Measurements from ENCODE around the gene DHDH. TPM values are rescaled to one million over a fixed set of nuclear protein-coding genes. Genes with fewer than 3 reads are reported as not detected.

The DHDH gene
- polyA plus RNA-seq, 3 donors = 0.38 TPM; not detected in 2

DNA sequence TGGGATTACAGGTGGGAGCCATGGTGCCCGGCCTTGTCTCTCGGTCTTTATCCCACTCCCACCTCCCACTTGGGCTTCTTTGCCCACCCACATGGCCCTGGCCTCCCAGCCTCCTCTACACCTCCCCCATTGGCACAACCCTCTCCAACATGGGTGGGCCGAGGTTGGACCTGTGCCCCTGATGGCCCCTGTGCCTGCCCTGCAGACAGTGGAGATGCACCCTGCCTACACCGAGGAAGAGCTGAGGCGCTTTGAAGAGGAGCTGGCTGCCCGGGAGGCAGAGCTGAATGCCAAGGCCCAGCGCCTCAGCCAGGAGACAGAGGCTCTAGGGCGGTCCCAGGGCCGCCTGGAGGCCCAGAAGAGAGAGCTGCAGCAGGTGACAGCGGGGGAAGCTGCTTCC is 12.6 kb upstream of the DHDH start:
- peaks cover 39 to 66% of the 10 kb centered on the region in 2 donors for H3K36me3 Mint-ChIP-seq
- no peaks in the 10 kb centered on the region for H3K4me1 Mint-ChIP-seq
- Histone ChIP-seq H3K4me2 (replicated peaks; ENCODE audit: extremely low read depth, low read length, poor library complexity, severe bottlenecking) (no peak overlapping the region), H3K4me1 (ENCODE audit: control insufficient read depth in 1 of 2, insufficient read depth in 2 of 2, low read length in 2 of 2) (no peaks in the 10 kb centered on the region), H3K79me2 (ENCODE audit: insufficient read depth, low read length) (no peaks in the 10 kb centered on the region), H3K27me3 (ENCODE audit: control insufficient read depth in 2 of 2, insufficient read depth in 2 of 2, low read length in 2 of 2) (no peaks in the 10 kb centered on the region), H3K9me3 (replicated peaks in 1 of 2; ENCODE audit: control insufficient read depth in 1 of 2, insufficient read depth in 1 of 2, low read length in 2 of 2) (no peaks in the 10 kb centered on the region), H3K27ac (ENCODE audit: low read depth in 1 of 2, low read length in 2 of 2) (no peak overlapping the region), H3K9ac (ENCODE audit: insufficient read depth, low read length, poor library complexity, severe bottlenecking) (no peak overlapping the region), H3K36me3 (replicated peaks in 1 of 2; ENCODE audit: control insufficient read depth in 1 of 2, insufficient read depth in 2 of 2, low read length in 2 of 2) (peaks cover 46 to 56% of the 10 kb centered on the region in 2 donors), H2AFZ (ENCODE audit: insufficient read depth, low read depth, low read length, poor library complexity, severe bottlenecking) (no peak overlapping the region), H3K4me3 (replicated peaks in 1 of 3; ENCODE audit: low read depth in 2 of 3, low read length in 3 of 3) (no peak overlapping the region), H4K20me1 (ENCODE audit: insufficient read depth, low read length) (no peaks in the 10 kb centered on the region)
- no peak for DNase-seq
- no peak overlapping the region for H3K4me3 Mint-ChIP-seq
- intact Hi-C loops (cut with micrococcal nuclease) = no loop called here
- 95% methylated on average over 9 of the region's 10 CpGs for WGBS (ENCODE audit: insufficient coverage)
- no peaks in the 10 kb centered on the region for H3K9me3 Mint-ChIP-seq
- TF ChIP-seq, protein P1, sequence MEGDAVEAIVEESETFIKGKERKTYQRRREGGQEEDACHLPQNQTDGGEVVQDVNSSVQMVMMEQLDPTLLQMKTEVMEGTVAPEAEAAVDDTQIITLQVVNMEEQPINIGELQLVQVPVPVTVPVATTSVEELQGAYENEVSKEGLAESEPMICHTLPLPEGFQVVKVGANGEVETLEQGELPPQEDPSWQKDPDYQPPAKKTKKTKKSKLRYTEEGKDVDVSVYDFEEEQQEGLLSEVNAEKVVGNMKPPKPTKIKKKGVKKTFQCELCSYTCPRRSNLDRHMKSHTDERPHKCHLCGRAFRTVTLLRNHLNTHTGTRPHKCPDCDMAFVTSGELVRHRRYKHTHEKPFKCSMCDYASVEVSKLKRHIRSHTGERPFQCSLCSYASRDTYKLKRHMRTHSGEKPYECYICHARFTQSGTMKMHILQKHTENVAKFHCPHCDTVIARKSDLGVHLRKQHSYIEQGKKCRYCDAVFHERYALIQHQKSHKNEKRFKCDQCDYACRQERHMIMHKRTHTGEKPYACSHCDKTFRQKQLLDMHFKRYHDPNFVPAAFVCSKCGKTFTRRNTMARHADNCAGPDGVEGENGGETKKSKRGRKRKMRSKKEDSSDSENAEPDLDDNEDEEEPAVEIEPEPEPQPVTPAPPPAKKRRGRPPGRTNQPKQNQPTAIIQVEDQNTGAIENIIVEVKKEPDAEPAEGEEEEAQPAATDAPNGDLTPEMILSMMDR (IDR thresholded peaks at IDR 0.05) = no peak
- peaks cover 0 to 5% (median under 1%) of the 10 kb centered on the region in 3 donors for H3K27me3 Mint-ChIP-seq (ENCODE audit: low read depth in 3 of 3)
- no peak overlapping the region for H3K27ac Mint-ChIP-seq

- 97% methylated on average over 10 of the region's 12 CpGs for WGBS (ENCODE audit: insufficient coverage)
- no peak overlapping the region for H3K27ac Mint-ChIP-seq
These were observed 11.6 kb upstream of the DHDH start for GRCh38 chr19:48921721-48922500.

More at GRCh38 chr19:48921721-48922500, 11.6 kb upstream of the DHDH start:
- no peak overlapping the region for H3K4me2 ChIP-seq (replicated peaks; ENCODE audit: extremely low read depth, low read length, poor library complexity, severe bottlenecking)
- peaks cover 2 to 8% (median 5%) of the 10 kb centered on the region in 3 donors for H3K27me3 Mint-ChIP-seq (ENCODE audit: low read depth in 3 of 3)
- H3K4me3 Mint-ChIP-seq = no peak overlapping the region
- H3K27me3 ChIP-seq (ENCODE audit: control insufficient read depth in 2 of 2, insufficient read depth in 2 of 2, low read length in 2 of 2) = no peaks in the 10 kb centered on the region
- H3K36me3 ChIP-seq (replicated peaks in 1 of 2; ENCODE audit: control insufficient read depth in 1 of 2, insufficient read depth in 2 of 2, low read length in 2 of 2) = peaks cover 45 to 49% of the 10 kb centered on the region in 2 donors
- H3K9me3 Mint-ChIP-seq = no peaks in the 10 kb centered on the region
- no peaks in the 10 kb centered on the region for H3K79me2 ChIP-seq (ENCODE audit: insufficient read depth, low read length)
- peaks cover 5% of the 10 kb centered on the region for H3K4me1 Mint-ChIP-seq
- no peak overlapping the region for H3K9ac ChIP-seq (ENCODE audit: insufficient read depth, low read length, poor library complexity, severe bottlenecking)
- H2AFZ ChIP-seq (ENCODE audit: insufficient read depth, low read depth, low read length, poor library complexity, severe bottlenecking) = no peak overlapping the region
- intact Hi-C loops (cut with micrococcal nuclease) = no loop called here
- no peak for DNase-seq
- H3K4me1 ChIP-seq (ENCODE audit: control insufficient read depth in 1 of 2, insufficient read depth in 2 of 2, low read length in 2 of 2) = peaks cover 0 to 2% of the 10 kb centered on the region in 2 donors
- TF ChIP-seq, protein P1 (IDR thresholded peaks at IDR 0.05) = no peak
- no peak overlapping the region for H3K27ac ChIP-seq (ENCODE audit: low read depth in 1 of 2, low read length in 2 of 2)
- H4K20me1 ChIP-seq (ENCODE audit: insufficient read depth, low read length) = no peaks in the 10 kb centered on the region
- peaks cover 36 to 56% of the 10 kb centered on the region in 2 donors for H3K36me3 Mint-ChIP-seq
- H3K9me3 ChIP-seq (replicated peaks in 1 of 2; ENCODE audit: control insufficient read depth in 1 of 2, insufficient read depth in 1 of 2, low read length in 2 of 2) = no peaks in the 10 kb centered on the region
- H3K4me3 ChIP-seq (replicated peaks in 1 of 3; ENCODE audit: low read depth in 2 of 3, low read length in 3 of 3) = no peak overlapping the region

Measured in CD14-positive monocyte (primary cell).